ENCODE data around the gene USP31. TPM values are rescaled to one million over a fixed set of nuclear protein-coding genes. Genes with fewer than 3 reads are reported as not detected.
"Not testable (repeated sequence)": the region's sequence is repeated elsewhere in the genome, so short reads cannot be mapped to it uniquely, and the experiment has no call there.

The USP31 gene
- total RNA-seq, 1 donor from 2014 or later, result 12.9 TPM

- DNase-seq (ENCODE audit: low read depth, low spot score), result not testable (repeated sequence)
Observed at GRCh38 chr16:23096450-23096849, 52.8 kb downstream of the USP31 start.

- not testable (repeated sequence) for DNase-seq (ENCODE audit: low read depth, low spot score)
Observed at GRCh38 chr16:23094136-23094535, 55.1 kb downstream of the USP31 start.

- DNase-seq (ENCODE audit: low read depth, low spot score), result no peak
Observed at GRCh38 chr16:23092801-23093117, 56.5 kb downstream of the USP31 start.

- no peak for DNase-seq (ENCODE audit: low read depth, low spot score)
Observed at GRCh38 chr16:23092072-23092800, 57.0 kb downstream of the USP31 start.

GRCh38 chr16:23089111-23089510 is 60.1 kb downstream of the USP31 start:
- no peak for DNase-seq (ENCODE audit: low read depth, low spot score)

GRCh38 chr16:23088018-23088417 is 61.2 kb downstream of the USP31 start:
- DNase-seq (ENCODE audit: low read depth, low spot score), result no peak

- DNase-seq (ENCODE audit: low read depth, low spot score), result no peak
Observed at GRCh38 chr16:23085949-23086348, 63.3 kb downstream of the USP31 start.

GRCh38 chr16:23082161-23082788 is 67.0 kb downstream of the USP31 start:
- DNase-seq (ENCODE audit: low read depth, low spot score), result no peak

GRCh38 chr16:23081675-23082119 is 67.6 kb downstream of the USP31 start:
- peak; percentile 39 for DNase-seq (ENCODE audit: low read depth, low spot score)

GRCh38 chr16:23080747-23081146 is 68.5 kb downstream of the USP31 start:
- DNase-seq (ENCODE audit: low read depth, low spot score), result no peak

GRCh38 chr16:23080329-23080728 is 68.9 kb downstream of the USP31 start:
- no peak for DNase-seq (ENCODE audit: low read depth, low spot score)

- peak; percentile 35 for DNase-seq (ENCODE audit: low read depth, low spot score)
Observed at GRCh38 chr16:23079675-23080301, 69.5 kb downstream of the USP31 start.

GRCh38 chr16:23074423-23074822 is 74.8 kb downstream of the USP31 start:
- DNase-seq (ENCODE audit: low read depth, low spot score), result no peak

- no peak for DNase-seq (ENCODE audit: low read depth, low spot score)
Observed at GRCh38 chr16:23072769-23073549, 76.3 kb downstream of the USP31 start.

- DNase-seq (ENCODE audit: low read depth, low spot score), result peak; percentile 57
Observed at GRCh38 chr16:23072084-23072599, 77.1 kb downstream of the USP31 start.

GRCh38 chr16:23071196-23072083 is 77.8 kb downstream of the USP31 start:
- no peak for DNase-seq (ENCODE audit: low read depth, low spot score)

GRCh38 chr16:23069844-23070243 is 79.4 kb downstream of the USP31 start:
- DNase-seq (ENCODE audit: low read depth, low spot score), result no peak

- no peak for DNase-seq (ENCODE audit: low read depth, low spot score)
Observed at GRCh38 chr16:23068079-23068736, 81.0 kb downstream of the USP31 start.

GRCh38 chr16:23066676-23067075 is 82.6 kb downstream of the USP31 start:
- DNase-seq (ENCODE audit: low read depth, low spot score), result no peak

- no peak for DNase-seq (ENCODE audit: low read depth, low spot score)
Observed at GRCh38 chr16:23064639-23065038, 84.6 kb downstream of the USP31 start.
